Activated naive CD8-positive, alpha-beta T cell treated with anti-CD3 and anti-CD28 coated beads for 36 hours (primary cell): ENCODE results near the gene LFNG. TPM values are rescaled to one million over a fixed set of nuclear protein-coding genes. Genes with fewer than 3 reads are reported as not detected.

Source experiments
- DNase-seq: peaks from one replicate; pipeline ENCODE4 v3.0.0; 2021
- H3K27ac Mint-ChIP-seq: one replicate; pipeline ENCODE4 v1.8.0; 2022; ENCODE audit warnings: mild to moderate bottlenecking, moderate library complexity, mixed read lengths
- H3K27me3 Mint-ChIP-seq: one replicate; pipeline ENCODE4 v1.8.0; 2022; ENCODE audit warnings: mild to moderate bottlenecking, mixed read lengths
- H3K36me3 Mint-ChIP-seq: one replicate; pipeline ENCODE4 v1.8.0; 2021; ENCODE audit warnings: mild to moderate bottlenecking, mixed read lengths
- H3K4me1 Mint-ChIP-seq: one replicate; pipeline ENCODE4 v1.8.0; 2021; ENCODE audit warnings: mixed read lengths
- H3K4me3 Mint-ChIP-seq: one replicate; pipeline ENCODE4 v1.8.0; 2022; ENCODE audit warnings: mild to moderate bottlenecking, moderate library complexity, mixed read lengths
- H3K9me3 Mint-ChIP-seq: one replicate; pipeline ENCODE4 v1.8.0; 2022; ENCODE audit warnings: mixed read lengths
- total RNA-seq, 2 experiments: library from RNA; stranded (reverse); gene quantifications; one replicate each; pipeline ENCODE4 v1.2.3, GENCODE V29; 2021

LFNG gene
- total RNA-seq, 2 experiments from 2014 or later = 21.0 to 25.8 TPM

GRCh38 chr7:2495418-2496299, 23.9 kb upstream of the LFNG start:
- no peak for DNase-seq
- Mint-ChIP-seq H3K4me1 (no peaks in the 10 kb centered on the region), H3K27ac (no peak overlapping the region), H3K27me3 (no peaks in the 10 kb centered on the region), H3K36me3 (no peaks in the 10 kb centered on the region), H3K4me3 (no peak overlapping the region), H3K9me3 (peaks cover 2% of the 10 kb centered on the region)

DNA sequence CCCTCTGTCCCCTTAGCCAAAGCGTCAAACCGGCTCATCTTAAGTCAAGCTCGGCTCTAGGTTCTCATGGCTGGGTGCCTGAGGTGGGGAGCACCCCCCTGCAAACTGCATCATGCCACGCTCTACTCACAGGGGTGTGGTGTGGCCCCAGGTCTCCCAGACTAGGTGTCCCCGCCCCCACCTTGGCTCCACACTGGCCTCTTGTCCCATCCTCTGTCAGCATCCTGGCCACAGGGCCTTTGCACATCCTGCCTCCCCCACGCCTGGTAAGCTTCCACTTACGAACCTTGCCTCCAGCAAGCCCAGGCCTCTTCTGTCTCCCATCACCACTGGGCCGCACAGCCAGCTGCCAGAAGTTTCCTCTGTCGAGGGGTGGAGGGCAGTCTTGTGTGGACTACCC, 23.2 kb upstream of the LFNG start:
- Mint-ChIP-seq H3K4me1 (no peaks in the 10 kb centered on the region), H3K27ac (no peak overlapping the region), H3K27me3 (no peaks in the 10 kb centered on the region), H3K36me3 (no peaks in the 10 kb centered on the region), H3K9me3 (peaks cover 2% of the 10 kb centered on the region), H3K4me3 (no peak overlapping the region)
- no peak for DNase-seq

DNA sequence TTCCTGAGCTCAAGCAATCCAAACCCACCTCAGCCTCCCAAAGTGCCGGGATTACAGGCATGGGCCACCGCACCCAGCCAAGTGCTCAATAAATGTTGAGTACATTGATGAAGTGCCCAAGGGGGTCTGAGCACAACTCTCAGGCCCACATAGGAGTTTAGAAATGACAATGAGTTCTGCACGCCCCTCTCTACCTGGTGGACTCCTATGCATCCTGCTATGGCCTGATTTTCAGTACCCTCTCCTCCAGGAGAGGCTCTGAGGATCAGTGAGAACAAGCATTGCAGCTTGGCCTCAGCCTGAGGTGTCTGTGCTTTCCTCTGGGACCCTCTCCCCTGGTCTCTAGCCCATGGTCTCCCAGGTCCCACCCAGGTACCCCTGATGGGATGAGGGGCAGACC, 22.5 kb upstream of the LFNG start:
- H3K4me1 Mint-ChIP-seq = no peaks in the 10 kb centered on the region
- H3K27ac Mint-ChIP-seq = no peak overlapping the region
- no peaks in the 10 kb centered on the region for H3K36me3 Mint-ChIP-seq

DNA sequence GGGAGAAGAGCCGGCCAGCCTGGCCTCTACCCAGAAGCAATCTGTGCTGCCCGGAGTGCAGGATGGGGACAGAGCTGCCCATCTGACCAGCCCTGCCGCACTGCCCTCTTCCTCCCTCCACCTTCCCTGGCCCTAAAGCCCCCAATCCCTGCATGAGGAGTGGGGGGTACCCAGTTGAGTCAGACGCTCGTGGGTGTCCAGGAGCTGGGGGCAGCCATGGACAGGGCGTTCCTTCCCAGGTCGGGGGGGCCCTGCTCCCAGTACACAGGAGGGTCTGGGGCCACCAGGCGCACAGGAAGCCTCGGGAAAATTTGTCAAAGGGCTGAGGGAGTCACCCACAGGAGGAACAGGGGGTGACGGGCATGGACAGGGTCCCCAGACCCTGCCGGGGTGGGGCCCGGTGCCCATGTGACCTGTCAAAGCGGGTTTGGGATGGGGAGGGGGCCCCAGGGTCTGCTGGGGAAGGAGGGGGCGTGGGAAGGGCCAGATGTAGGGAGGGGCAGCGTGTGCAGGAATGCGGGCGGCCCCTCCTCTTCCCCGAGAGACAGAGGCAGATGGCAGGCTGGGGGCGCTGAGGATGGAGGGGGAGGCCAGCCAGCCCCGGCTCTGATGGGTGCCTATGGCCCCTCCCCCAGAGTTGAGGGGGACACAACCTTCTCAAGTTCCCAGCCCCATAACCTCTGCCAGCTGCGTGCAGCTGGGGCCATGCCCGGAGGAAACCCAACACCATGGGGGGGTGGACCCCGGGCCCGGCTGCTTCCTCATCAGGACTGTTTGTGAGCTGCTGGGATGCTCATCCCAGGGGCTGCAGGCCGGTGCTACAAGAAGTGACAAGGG, 21.9 kb upstream of the LFNG start:
- H3K27me3 Mint-ChIP-seq = no peaks in the 10 kb centered on the region
- DNase-seq = no peak
- no peaks in the 10 kb centered on the region for H3K4me1 Mint-ChIP-seq
- no peaks in the 10 kb centered on the region for H3K9me3 Mint-ChIP-seq
- H3K4me3 Mint-ChIP-seq = no peak overlapping the region
- no peak overlapping the region for H3K27ac Mint-ChIP-seq
- no peaks in the 10 kb centered on the region for H3K36me3 Mint-ChIP-seq

More for the DNA sequence above, 22.5 kb upstream of the LFNG start:
- Mint-ChIP-seq H3K9me3 (peaks cover under 1% of the 10 kb centered on the region), H3K27me3 (no peaks in the 10 kb centered on the region), H3K4me3 (no peak overlapping the region)
- no peak for DNase-seq

- Mint-ChIP-seq H3K27me3 (no peaks in the 10 kb centered on the region), H3K27ac (no peak overlapping the region), H3K4me3 (no peak overlapping the region), H3K4me1 (peaks cover 1% of the 10 kb centered on the region), H3K36me3 (no peaks in the 10 kb centered on the region), H3K9me3 (no peaks in the 10 kb centered on the region)
- DNase-seq = no peak
These were observed 20.9 kb upstream of the LFNG start for GRCh38 chr7:2498708-2499107.

GRCh38 chr7:2499181-2499580, 20.4 kb upstream of the LFNG start:
- Mint-ChIP-seq H3K27ac (no peak overlapping the region), H3K27me3 (no peaks in the 10 kb centered on the region), H3K36me3 (no peaks in the 10 kb centered on the region), H3K4me1 (peaks cover 3% of the 10 kb centered on the region), H3K4me3 (no peak overlapping the region), H3K9me3 (no peaks in the 10 kb centered on the region)
- DNase-seq = no peak

DNA sequence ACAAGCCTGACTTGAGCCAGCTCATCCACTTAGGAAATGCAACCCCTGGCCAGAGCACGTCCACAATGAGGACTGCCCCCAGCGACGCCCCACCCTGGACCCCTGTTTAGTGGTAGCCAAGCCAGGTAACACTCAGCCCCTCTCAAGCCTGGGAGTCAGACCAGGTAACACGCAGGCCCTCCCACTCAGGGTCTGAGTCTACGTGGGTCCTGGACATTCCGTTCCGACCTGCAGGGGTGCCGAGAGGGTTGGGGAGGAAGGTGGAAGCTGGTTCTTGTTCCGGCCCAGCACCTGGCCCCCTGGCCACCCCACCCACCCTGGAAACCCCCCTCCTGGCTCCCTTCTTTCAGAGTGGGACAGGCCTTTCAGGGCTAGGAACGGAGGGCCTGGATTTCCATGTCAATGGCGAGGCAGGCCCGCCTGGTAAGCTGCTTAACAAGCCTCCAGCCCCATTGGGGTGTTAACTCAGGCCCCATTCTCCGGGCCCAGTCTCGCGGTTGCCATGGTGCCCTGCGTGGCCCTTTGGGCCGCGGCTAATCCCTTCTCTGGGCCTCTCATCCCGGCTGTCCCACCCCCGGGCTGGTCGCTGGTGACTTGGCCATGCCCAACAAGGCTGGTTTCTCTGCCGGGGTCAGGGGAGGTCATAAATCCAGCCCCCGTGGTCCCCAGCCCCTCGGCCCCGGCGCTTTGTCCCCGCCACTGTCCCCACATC, 19.7 kb upstream of the LFNG start:
- Mint-ChIP-seq H3K4me3 (no peak overlapping the region), H3K27ac (no peak overlapping the region), H3K9me3 (no peaks in the 10 kb centered on the region), H3K36me3 (no peaks in the 10 kb centered on the region), H3K4me1 (peaks cover 3% of the 10 kb centered on the region), H3K27me3 (no peaks in the 10 kb centered on the region)
- DNase-seq = no peak

- no peak overlapping the region for H3K27ac Mint-ChIP-seq
- no peak for DNase-seq
- no peak overlapping the region for H3K4me3 Mint-ChIP-seq
- H3K9me3 Mint-ChIP-seq = no peaks in the 10 kb centered on the region
- H3K4me1 Mint-ChIP-seq = peaks cover 3% of the 10 kb centered on the region
- H3K27me3 Mint-ChIP-seq = no peaks in the 10 kb centered on the region
- no peaks in the 10 kb centered on the region for H3K36me3 Mint-ChIP-seq
These were observed 18.9 kb upstream of the LFNG start for GRCh38 chr7:2500701-2501100.

DNA sequence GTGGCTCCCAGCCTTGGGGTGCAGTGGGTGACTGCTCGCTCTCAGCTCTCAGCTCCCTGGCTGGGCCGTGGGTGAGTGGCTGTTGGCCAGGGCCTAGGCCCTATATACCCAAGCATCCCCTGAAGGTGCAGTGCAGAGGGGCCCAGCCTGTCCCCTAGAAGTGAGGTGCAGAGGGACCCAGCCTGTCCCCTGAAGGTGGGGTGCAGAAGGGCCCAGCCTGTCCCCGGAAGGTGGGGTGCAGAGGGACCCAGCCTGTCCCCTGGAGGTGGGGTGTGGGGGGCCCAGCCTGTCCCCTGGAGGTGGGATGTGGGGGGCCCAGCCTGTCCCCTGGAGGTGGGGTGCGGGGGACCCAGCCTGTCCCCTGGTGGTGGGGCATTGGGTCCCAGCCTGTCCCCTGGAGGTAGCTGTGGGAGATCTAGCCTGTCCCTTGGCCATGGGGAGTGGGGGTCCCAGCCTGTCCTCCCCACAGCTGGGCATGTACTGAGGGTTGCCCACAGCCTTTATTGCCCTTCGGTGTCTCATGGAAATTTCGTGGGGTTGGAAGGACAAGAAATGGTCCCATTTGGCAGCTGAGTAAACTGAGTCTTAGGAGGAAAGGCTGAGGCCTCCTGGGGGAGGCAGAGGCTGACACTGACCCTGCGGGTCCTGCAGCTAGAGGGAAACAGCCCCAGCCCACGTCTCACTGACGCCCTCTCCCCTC, 17.5 kb upstream of the LFNG start:
- Mint-ChIP-seq H3K4me3 (no peak overlapping the region), H3K9me3 (no peaks in the 10 kb centered on the region), H3K27ac (no peak overlapping the region), H3K36me3 (no peaks in the 10 kb centered on the region), H3K4me1 (peaks cover 3% of the 10 kb centered on the region), H3K27me3 (no peaks in the 10 kb centered on the region)
- DNase-seq = no peak

- Mint-ChIP-seq H3K4me1 (peaks cover 3% of the 10 kb centered on the region), H3K27me3 (no peaks in the 10 kb centered on the region), H3K27ac (no peak overlapping the region), H3K4me3 (no peak overlapping the region), H3K36me3 (no peaks in the 10 kb centered on the region), H3K9me3 (no peaks in the 10 kb centered on the region)
- no peak for DNase-seq
These were observed 17.0 kb upstream of the LFNG start for GRCh38 chr7:2502647-2502966.

DNA sequence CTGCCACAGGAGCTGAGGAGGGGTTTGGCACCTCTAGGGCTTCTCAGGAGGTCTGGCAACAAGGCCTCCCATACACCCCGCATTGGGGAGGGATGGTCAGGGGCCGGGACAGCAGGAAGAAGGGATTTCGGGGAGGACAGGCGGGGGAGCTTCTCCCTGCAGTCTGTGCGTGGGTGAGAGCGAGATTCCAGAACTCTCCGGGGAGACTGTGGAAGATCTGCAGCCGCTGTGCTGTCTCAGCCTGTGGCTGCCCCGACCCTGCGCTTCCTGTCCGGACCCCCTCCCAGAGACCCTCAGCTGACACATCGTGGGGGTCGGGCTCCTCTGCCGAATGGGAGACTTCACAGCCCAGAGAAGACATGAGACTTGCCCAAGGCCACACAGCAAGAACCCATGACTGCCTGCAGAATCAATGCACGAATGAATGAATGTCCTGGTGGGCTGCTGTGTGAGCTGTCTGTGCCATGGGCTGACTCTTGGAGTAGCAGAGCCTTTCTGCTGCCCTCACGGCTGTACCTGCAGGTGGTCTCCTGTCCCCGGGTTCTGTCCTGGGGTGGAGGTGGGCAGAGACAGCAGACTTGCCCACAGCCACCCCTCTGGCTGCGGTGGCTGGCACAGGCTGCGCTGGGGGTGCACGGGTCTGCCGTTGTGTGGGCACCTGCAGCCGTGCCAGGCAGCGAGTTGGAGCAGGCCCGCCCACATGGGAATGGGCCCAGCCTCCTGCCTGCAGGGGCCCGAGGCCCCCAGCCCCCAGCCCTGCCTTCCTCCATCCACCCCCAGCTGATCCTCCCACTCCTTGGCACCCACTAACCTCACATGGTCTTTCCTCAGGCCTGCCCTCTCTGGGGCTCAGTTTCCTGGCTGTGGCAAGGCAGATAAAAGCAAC, 16.3 kb upstream of the LFNG start:
- peaks cover 8% of the 10 kb centered on the region for H3K4me1 Mint-ChIP-seq
- H3K36me3 Mint-ChIP-seq = no peaks in the 10 kb centered on the region
- H3K9me3 Mint-ChIP-seq = no peaks in the 10 kb centered on the region
- no peak overlapping the region for H3K4me3 Mint-ChIP-seq
- H3K27ac Mint-ChIP-seq = no peak overlapping the region
- H3K27me3 Mint-ChIP-seq = no peaks in the 10 kb centered on the region
- no peak for DNase-seq

- Mint-ChIP-seq H3K27me3 (no peaks in the 10 kb centered on the region), H3K4me1 (peaks cover 18% of the 10 kb centered on the region), H3K9me3 (no peaks in the 10 kb centered on the region), H3K36me3 (no peaks in the 10 kb centered on the region), H3K4me3 (no peak overlapping the region), H3K27ac (no peak overlapping the region)
- DNase-seq = no peak
These were observed 15.3 kb upstream of the LFNG start for GRCh38 chr7:2504128-2504888.

DNA sequence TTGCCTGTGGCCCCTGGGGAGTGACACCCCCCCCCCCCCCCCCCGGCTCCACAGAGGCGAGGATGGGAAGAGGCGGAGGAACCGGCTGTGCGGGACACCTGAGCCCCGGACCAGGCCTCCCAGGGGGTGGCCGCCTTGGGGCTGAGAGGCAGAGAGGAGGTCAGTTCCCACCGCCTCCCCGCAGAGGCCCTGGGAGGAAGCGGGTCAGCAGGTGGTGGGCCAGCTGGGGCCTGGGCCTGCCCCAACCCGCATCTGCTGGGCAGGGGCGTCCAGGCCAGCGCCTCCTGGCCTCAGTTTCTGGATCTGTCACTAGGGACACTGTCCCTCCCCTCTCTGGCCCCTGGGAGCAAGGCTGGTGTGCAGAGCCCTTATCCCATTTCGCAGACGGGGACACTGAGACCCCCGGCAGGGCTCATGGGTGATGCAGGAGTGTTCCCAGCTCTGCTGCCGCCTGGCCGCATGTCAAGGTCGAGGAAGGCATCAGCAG, 14.6 kb upstream of the LFNG start:
- no peak overlapping the region for H3K27ac Mint-ChIP-seq
- H3K4me1 Mint-ChIP-seq = peaks cover 22% of the 10 kb centered on the region
- no peaks in the 10 kb centered on the region for H3K36me3 Mint-ChIP-seq
- no peak overlapping the region for H3K4me3 Mint-ChIP-seq
- H3K27me3 Mint-ChIP-seq = no peaks in the 10 kb centered on the region
- no peaks in the 10 kb centered on the region for H3K9me3 Mint-ChIP-seq
- DNase-seq = no peak
